ENCODE measurements around the gene RPP40. TPM values are rescaled to one million over a fixed set of nuclear protein-coding genes. Genes with fewer than 3 reads are reported as not detected.
"Not testable (repeated sequence)": the region's sequence is repeated elsewhere in the genome, so short reads cannot be mapped to it uniquely, and the experiment has no call there.

The RPP40 gene
- total RNA-seq, 2 experiments from 2014 or later, result 7.7 to 11.2 TPM

DNA sequence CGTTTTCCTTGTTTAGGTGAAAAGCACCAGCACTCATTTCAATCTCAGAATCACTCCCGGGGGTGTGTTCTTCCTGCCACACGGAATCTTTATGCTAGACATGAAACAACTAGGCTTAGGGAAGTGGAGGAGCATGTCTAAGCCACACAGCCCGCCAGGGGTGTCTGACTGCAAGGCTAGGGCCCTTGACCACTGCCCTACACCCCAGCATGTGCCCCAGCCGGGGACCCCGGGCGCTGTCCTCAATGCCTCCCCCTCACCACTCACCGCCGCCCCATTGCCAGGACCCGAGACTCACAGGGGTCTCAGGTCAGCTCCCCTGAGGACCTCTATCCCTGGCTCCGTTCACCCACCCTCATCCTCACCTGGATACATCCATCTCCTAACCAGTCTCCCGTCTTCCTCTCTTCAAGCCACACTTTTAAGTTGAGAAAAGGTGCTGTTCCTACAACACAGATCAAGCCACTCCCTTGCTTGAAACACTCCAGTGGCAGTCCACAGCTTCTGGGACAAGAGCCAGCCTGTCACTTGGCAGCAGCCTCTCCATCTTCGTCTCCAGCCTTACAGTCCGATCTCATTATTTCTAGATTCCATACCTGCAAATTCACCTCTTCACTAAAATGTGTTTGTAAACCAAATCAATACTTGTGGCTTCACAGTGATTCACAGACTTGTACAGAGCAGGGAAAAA is 29.5 kb upstream of the RPP40 start:
- POLR2A ChIA-PET; H3K4me1 Mint-ChIP-seq; H3K4me3 Mint-ChIP-seq; DNase-seq; H3K36me3 Mint-ChIP-seq (ENCODE audit: low read depth); H3K9me3 Mint-ChIP-seq (ENCODE audit: low read depth); CTCF ChIA-PET; H3K27me3 Mint-ChIP-seq; ATAC-seq; H3K27ac Mint-ChIP-seq: not testable (repeated sequence)
- intact Hi-C loops (cut with DNase I, micrococcal nuclease), result loop anchor here in 1 of 2 experiments (5.0 kb wide), 1 partner anchor 1106 kb away; no protein-coding TSS in a partner anchor

DNA sequence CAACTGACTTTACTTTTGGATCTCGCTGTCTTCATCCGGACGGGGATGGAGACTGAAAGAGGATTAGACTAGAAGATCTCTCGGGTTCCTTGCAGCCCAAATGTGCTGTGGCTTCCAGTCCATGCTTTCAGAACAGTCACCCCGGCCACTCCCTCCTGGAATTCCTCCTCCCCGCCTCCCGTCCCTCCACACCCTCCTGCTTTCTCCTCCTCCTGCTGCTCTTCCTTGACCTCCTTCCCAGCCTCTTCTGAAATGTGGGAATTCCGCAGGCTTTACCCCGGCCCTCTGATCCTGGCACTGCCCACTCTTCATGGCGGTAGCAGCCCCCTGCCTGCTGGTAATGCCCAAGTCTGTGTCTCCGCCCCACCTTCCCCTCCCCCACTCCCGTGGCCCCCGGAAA is 28.9 kb upstream of the RPP40 start:
- H3K4me3 Mint-ChIP-seq; POLR2A ChIA-PET; ATAC-seq; DNase-seq; H3K36me3 Mint-ChIP-seq (ENCODE audit: low read depth); H3K27me3 Mint-ChIP-seq; H3K4me1 Mint-ChIP-seq; H3K27ac Mint-ChIP-seq; H3K9me3 Mint-ChIP-seq (ENCODE audit: low read depth): not testable (repeated sequence)
- CTCF ChIA-PET, result interaction anchor here (1.2 kb wide), 1 partner anchor 29 kb away, joined by 5 read pairs; the partner anchor contains the start of gene RPP40
- intact Hi-C loops (cut with DNase I, micrococcal nuclease), result loop anchor here in 1 of 2 experiments (5.0 kb wide), 1 partner anchor 1105 kb away; no protein-coding TSS in a partner anchor

- Mint-ChIP-seq H3K27me3 (peaks cover 4% of the 10 kb centered on the region), H3K4me3 (no peak overlapping the region), H3K27ac (peak overlapping the region; percentile 76), H3K36me3 (ENCODE audit: low read depth) (no peaks in the 10 kb centered on the region), H3K4me1 (peaks cover 11% of the 10 kb centered on the region), H3K9me3 (ENCODE audit: low read depth) (no peaks in the 10 kb centered on the region)
- no peak for ATAC-seq
- intact Hi-C loops (cut with DNase I, micrococcal nuclease), result loop anchor here in 1 of 2 experiments (5.0 kb wide), 1 partner anchor 1104 kb away; no protein-coding TSS in a partner anchor
- ChIA-PET POLR2A (no interaction called here), CTCF (interaction anchor here (0.5 to 2.6 kb wide), 10 partner anchors 9 to 295 kb away, joined by 3 to 13 read pairs (median 3); no protein-coding TSS in a partner anchor)
- no peak for DNase-seq
Observed at GRCh38 chr6:5031150-5031549, 27.3 kb upstream of the RPP40 start.

- ATAC-seq (peak; percentile 98), DNase-seq (peak; percentile 92)
- intact Hi-C loops (cut with DNase I, micrococcal nuclease), result loop anchor here (1.0 to 5.0 kb wide), 2 partner anchors 26 to 1103 kb away; partner anchors contain the start of gene RPP40 (in 2 of the 2)
- H3K36me3 Mint-ChIP-seq (ENCODE audit: low read depth), result no peaks in the 10 kb centered on the region
- no peaks in the 10 kb centered on the region for H3K9me3 Mint-ChIP-seq (ENCODE audit: low read depth)
- no peak overlapping the region for H3K4me3 Mint-ChIP-seq
- H3K4me1 Mint-ChIP-seq, result peaks cover 15% of the 10 kb centered on the region
- POLR2A ChIA-PET, result no interaction called here
- H3K27ac Mint-ChIP-seq, result peak overlapping the region; percentile 76
- CTCF ChIA-PET, result interaction anchor here (0.5 to 2.6 kb wide), 13 partner anchors 10 to 638 kb away, joined by 3 to 13 read pairs (median 3); no protein-coding TSS in a partner anchor
- peaks cover 4% of the 10 kb centered on the region for H3K27me3 Mint-ChIP-seq
Observed at GRCh38 chr6:5030596-5031136, 26.8 kb upstream of the RPP40 start.

DNA sequence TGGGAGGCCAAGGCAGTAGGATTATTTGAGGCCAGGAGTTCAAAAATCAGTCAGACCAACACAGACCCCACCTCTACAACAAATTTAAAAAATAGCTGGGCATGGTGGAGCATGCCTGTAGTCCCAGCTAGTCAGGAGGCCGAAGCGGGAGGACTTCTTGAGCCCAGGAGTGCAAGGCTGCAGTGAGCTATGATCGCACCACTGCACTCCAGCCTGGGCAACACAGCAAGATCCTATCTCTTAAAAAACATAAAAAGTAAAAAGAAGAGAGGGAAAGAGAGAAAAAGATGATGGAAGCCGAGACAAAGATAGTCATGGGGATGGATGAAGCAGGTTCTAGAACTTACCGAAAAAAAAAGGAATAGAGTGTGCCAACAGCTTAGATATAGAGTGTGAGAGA is 25.8 kb upstream of the RPP40 start:
- ChIA-PET CTCF (interaction anchor here (1.0 to 2.6 kb wide), 4 partner anchors 9 to 637 kb away, joined by 3 to 12 read pairs (median 4); no protein-coding TSS in a partner anchor), POLR2A (no interaction called here)
- H3K9me3 Mint-ChIP-seq (ENCODE audit: low read depth), result no peaks in the 10 kb centered on the region
- peaks cover 15% of the 10 kb centered on the region for H3K4me1 Mint-ChIP-seq
- peaks cover 4% of the 10 kb centered on the region for H3K27me3 Mint-ChIP-seq
- ATAC-seq (no peak), DNase-seq (no peak)
- H3K4me3 Mint-ChIP-seq, result no peak overlapping the region
- H3K36me3 Mint-ChIP-seq (ENCODE audit: low read depth), result no peaks in the 10 kb centered on the region
- H3K27ac Mint-ChIP-seq, result no peak overlapping the region
- intact Hi-C loops (cut with DNase I, micrococcal nuclease), result loop anchor here (1.0 to 5.0 kb wide), 3 partner anchors 25 to 1102 kb away; partner anchors contain the start of gene RPP40 (in 2 of the 2)

DNA sequence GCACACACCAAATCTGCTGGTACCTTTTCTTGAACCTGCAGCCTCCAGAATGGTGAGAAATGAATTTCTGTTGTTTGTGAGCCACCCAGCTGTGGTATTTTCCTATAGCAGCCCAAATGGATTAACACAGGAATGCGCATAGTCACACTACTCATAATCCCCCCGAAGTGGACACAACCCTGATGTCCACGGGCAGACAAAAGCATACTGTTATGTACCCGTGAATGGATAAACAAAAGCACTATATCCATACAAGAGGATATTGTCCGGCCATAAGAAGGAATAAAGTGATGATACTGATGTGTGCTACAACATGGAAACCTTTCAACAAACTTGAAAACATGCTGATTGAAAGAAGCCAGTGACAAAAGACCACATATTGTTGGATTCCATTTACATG is 25.1 kb upstream of the RPP40 start:
- DNase-seq (no peak), ATAC-seq (no peak)
- Mint-ChIP-seq H3K27me3 (peaks cover 4% of the 10 kb centered on the region), H3K27ac (no peak overlapping the region), H3K9me3 (ENCODE audit: low read depth) (no peaks in the 10 kb centered on the region), H3K4me3 (no peak overlapping the region), H3K4me1 (peaks cover 15% of the 10 kb centered on the region), H3K36me3 (ENCODE audit: low read depth) (no peaks in the 10 kb centered on the region)
- POLR2A ChIA-PET, result no interaction called here
- intact Hi-C loops (cut with DNase I, micrococcal nuclease), result loop anchor here in 1 of 2 experiments (5.0 kb wide), 1 partner anchor 152 kb away; no protein-coding TSS in a partner anchor
- CTCF ChIA-PET, result interaction anchor here (1.0 to 2.6 kb wide), 3 partner anchors 8 to 239 kb away, joined by 3 to 12 read pairs (median 4); no protein-coding TSS in a partner anchor

- H3K9me3 Mint-ChIP-seq (ENCODE audit: low read depth), result no peaks in the 10 kb centered on the region
- H3K27me3 Mint-ChIP-seq, result peaks cover 4% of the 10 kb centered on the region
- peaks cover 15% of the 10 kb centered on the region for H3K4me1 Mint-ChIP-seq
- no peaks in the 10 kb centered on the region for H3K36me3 Mint-ChIP-seq (ENCODE audit: low read depth)
- no peak for DNase-seq
- POLR2A ChIA-PET, result no interaction called here
- H3K27ac Mint-ChIP-seq, result no peak overlapping the region
- intact Hi-C loops (cut with DNase I, micrococcal nuclease), result loop anchor here in 1 of 2 experiments (5.0 kb wide), 1 partner anchor 151 kb away; no protein-coding TSS in a partner anchor
- no peak overlapping the region for H3K4me3 Mint-ChIP-seq
- CTCF ChIA-PET, result interaction anchor here (0.7 kb wide), 1 partner anchor 166 kb away, joined by 3 read pairs; no protein-coding TSS in a partner anchor
- ATAC-seq, result no peak
Observed at GRCh38 chr6:5028301-5028700, 24.5 kb upstream of the RPP40 start.

- DNase-seq (peak; percentile 29), ATAC-seq (no peak)
- peak overlapping the region; percentile 30 for H3K27ac Mint-ChIP-seq
- ChIA-PET CTCF (interaction anchor here (1.0 kb wide), 1 partner anchor 22 kb away, joined by 3 read pairs; the partner anchor contains the start of gene RPP40), POLR2A (no interaction called here)
- H3K9me3 Mint-ChIP-seq (ENCODE audit: low read depth), result no peaks in the 10 kb centered on the region
- peaks cover 4% of the 10 kb centered on the region for H3K27me3 Mint-ChIP-seq
- intact Hi-C loops (cut with DNase I, micrococcal nuclease), result loop anchor here in 1 of 2 experiments (5.0 kb wide), 1 partner anchor 149 kb away; no protein-coding TSS in a partner anchor
- H3K36me3 Mint-ChIP-seq (ENCODE audit: low read depth), result peaks cover 6% of the 10 kb centered on the region
- H3K4me1 Mint-ChIP-seq, result peaks cover 15% of the 10 kb centered on the region
- peak overlapping the region; percentile 65 for H3K4me3 Mint-ChIP-seq
Observed at GRCh38 chr6:5025911-5026819, 22.3 kb upstream of the RPP40 start.

- Mint-ChIP-seq H3K36me3 (ENCODE audit: low read depth) (peaks cover 6% of the 10 kb centered on the region), H3K4me3 (no peak overlapping the region), H3K27me3 (peaks cover 4% of the 10 kb centered on the region), H3K4me1 (peaks cover 9% of the 10 kb centered on the region), H3K27ac (no peak overlapping the region), H3K9me3 (ENCODE audit: low read depth) (peaks cover 3% of the 10 kb centered on the region)
- DNase-seq, result no peak
- intact Hi-C loops (cut with DNase I, micrococcal nuclease), result no loop called here
- no peak for ATAC-seq
- POLR2A ChIA-PET, result no interaction called here
- CTCF ChIA-PET, result no interaction called here
Observed at GRCh38 chr6:5023923-5024322, 20.1 kb upstream of the RPP40 start.

DNA sequence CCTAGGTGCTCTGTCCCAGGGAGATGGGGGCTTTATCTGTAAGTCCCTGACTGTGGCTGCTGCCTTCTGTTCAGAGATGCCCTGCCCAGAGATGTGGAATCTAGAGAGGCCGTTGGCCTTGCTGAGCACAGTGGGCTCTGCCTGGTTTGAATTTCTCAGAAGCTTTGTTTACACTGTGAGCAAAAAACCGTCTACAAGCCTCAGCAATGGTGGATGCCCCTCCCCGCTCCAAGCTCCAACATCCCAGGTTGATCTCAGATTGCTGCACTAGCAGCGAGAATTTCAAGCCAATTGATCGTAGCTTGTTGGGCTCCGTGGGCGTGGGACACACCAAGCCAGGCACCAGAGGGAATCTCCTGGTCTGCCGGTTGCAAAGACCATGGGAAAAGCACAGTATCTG is 16.3 kb upstream of the RPP40 start:
- DNase-seq (no peak), ATAC-seq (no peak)
- Mint-ChIP-seq H3K36me3 (ENCODE audit: low read depth) (peaks cover 12% of the 10 kb centered on the region), H3K27ac (no peak overlapping the region), H3K27me3 (no peaks in the 10 kb centered on the region), H3K9me3 (ENCODE audit: low read depth) (peaks cover 11% of the 10 kb centered on the region), H3K4me3 (no peak overlapping the region), H3K4me1 (no peaks in the 10 kb centered on the region)
- POLR2A ChIA-PET, result no interaction called here
- intact Hi-C loops (cut with DNase I, micrococcal nuclease), result no loop called here
- CTCF ChIA-PET, result interaction anchor here (0.6 to 2.4 kb wide), 2 partner anchors 10 to 59 kb away, joined by 3 to 12 read pairs; no protein-coding TSS in a partner anchor

Measured in activated CD4-positive, alpha-beta T cell treated with anti-CD3 and anti-CD28 coated beads for 36 hours (primary cell).